ENCODE data around the gene CLEC14A.

CLEC14A gene

GRCh38 chr14:38243696-38244240 lies 12.1 kb downstream of the CLEC14A start:
- DNase-seq, result no peak

DNA sequence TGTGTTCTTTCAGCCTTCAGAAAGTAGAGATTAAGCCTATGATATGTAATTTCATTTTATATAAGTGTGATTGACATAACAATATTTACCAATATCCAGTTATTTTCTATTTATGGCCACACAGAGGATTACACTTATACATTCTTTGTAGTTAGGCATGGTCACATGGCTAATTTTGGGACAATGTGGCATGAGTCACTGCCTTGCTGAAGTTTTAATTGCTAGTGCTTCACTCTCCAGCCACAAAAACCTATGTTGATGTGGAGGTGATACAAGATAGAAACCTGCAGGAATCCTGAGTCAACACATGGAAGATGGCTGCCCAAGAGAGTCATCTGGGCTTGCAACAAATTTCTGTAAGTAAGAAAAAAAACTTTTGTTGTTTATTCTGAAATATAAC lies 17.0 kb downstream of the CLEC14A start:
- DNase-seq, result no peak

GRCh38 chr14:38238332-38238731 lies 17.6 kb downstream of the CLEC14A start:
- DNase-seq, result no peak

GRCh38 chr14:38233218-38233617 lies 22.7 kb downstream of the CLEC14A start:
- no peak for DNase-seq

GRCh38 chr14:38226366-38226765 lies 29.5 kb downstream of the CLEC14A start:
- no peak for DNase-seq

- DNase-seq, result no peak
These were observed 29.9 kb downstream of the CLEC14A start for GRCh38 chr14:38225946-38226345.

GRCh38 chr14:38224338-38224737 lies 31.6 kb downstream of the CLEC14A start:
- DNase-seq, result no peak

DNA sequence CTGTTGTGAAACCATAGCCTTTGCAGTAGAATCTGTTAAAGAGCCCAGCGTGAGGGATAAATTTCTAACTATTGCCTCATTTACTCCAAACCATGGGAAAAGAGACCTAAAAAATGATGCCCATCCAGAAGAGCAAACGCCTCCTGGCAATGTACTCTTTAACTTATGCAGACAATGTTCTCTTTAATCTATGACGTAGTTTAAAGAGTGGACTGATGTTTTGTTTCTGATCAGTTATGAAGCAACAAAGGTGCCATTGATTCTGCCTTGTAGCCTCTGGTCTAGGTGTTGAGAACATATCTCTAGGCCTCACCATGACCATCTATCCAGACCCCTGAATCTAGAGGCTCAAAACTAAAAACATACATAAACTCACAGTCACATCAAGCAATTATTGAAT lies 34.8 kb downstream of the CLEC14A start:
- no peak for DNase-seq

- no peak for DNase-seq
These were observed 38.3 kb downstream of the CLEC14A start for GRCh38 chr14:38217553-38217952.

GRCh38 chr14:38213001-38213400 lies 42.9 kb downstream of the CLEC14A start:
- no peak for DNase-seq

GRCh38 chr14:38212111-38212510 lies 43.8 kb downstream of the CLEC14A start:
- DNase-seq, result no peak

GRCh38 chr14:38211255-38211735 lies 44.6 kb downstream of the CLEC14A start:
- no peak for DNase-seq

GRCh38 chr14:38210587-38211216 lies 45.2 kb downstream of the CLEC14A start:
- DNase-seq, result no peak

GRCh38 chr14:38209572-38210557 lies 46.0 kb downstream of the CLEC14A start:
- DNase-seq, result no peak

- no peak for DNase-seq
These were observed 47.0 kb downstream of the CLEC14A start for GRCh38 chr14:38208618-38209562.

DNA sequence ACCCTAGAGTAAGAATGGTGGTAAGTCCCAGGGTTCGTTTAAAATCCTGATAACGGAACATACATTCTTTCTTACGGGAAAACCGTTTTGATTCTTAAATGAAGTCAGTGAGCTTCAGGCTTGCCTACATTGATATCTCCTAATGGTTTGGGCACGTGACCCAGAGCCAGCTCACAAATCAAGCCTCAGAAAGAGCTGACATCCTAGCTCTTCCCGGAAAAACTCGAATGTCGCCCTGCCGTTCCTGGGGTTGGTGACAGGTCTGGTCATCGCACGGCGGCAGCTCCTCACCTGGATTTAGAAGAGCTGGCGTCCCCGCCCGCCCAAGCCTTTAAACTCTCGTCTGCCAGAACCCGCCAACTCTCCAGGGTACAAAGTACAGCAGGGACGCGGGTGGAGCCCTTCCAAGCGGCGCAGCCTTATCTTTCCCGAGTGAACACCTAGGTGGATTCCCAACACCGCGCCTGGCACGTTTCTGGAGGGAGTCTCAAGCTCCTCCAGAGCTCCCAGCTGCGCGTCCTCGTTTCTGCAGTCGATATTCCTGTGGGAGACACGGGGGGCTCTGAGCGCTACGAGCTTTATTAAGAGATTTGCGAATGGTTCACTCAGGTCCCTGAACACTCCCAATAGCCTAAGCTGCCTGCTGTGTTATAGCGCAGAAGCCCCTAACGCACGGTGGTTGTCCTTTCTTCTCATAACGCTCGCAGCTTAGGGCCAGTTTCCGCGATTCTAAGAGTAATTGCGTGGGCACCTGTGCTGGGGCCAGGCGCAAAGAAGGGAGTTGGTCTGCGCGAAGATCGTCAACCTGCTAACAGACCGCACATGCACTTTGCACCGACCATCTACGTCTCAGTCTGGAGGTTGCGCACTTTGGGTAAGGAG lies 47.9 kb downstream of the CLEC14A start, which contains the start of gene SSTR1:
Gene SSTR1, plus strand, starts transcription at position 169 of the 882 bp plus-strand sequence. CDS start 1,486 bp downstream, outside the sequence.
- DNase-seq, result no peak

GRCh38 chr14:38207377-38207735 lies 48.5 kb downstream of the CLEC14A start:
- no peak for DNase-seq

GRCh38 chr14:38206689-38207376 lies 49.1 kb downstream of the CLEC14A start:
- DNase-seq, result no peak

DNA sequence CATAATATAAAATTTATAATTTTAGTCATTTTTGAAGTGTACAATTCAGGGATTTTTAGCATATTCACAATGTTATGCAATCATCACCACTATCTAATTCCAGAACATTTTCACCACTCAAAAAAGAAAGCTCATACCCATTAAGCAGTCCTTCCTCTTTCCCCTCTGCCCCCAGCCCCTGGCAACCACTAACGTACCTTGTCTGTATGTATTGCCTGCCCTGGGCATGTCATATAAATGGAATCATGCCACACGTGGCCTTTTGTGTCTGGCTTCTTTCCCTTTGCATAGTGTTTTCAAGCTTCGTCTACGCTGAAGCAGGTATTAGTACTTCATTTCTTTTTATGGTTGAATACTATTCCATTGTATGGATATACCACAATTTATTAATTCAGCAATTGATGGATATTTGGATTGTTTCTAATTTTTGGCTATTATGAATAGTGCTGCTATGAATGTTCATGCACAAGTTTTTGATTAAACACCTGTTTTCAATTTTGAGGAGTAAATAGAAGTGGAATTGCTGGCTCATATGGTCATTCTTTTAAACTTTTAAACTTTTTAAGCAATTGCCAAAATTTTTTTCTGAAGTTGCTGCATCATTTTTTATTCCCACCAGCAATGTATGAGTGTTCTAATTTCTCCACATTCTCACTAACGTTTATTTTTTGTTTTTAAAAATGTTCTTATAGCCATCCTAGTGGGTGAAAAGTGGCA lies 49.8 kb downstream of the CLEC14A start:
- no peak for DNase-seq

Data from activated CD4-positive, alpha-beta T cell treated with anti-CD3 and anti-CD28 coated beads, Interleukin-2, amount 50 U/mL, for 1 hour (primary cell).